Measurements from ENCODE around the gene DEFB113. TPM values are rescaled to one million over a fixed set of nuclear protein-coding genes. Genes with fewer than 3 reads are reported as not detected.

The DEFB113 gene
- total RNA-seq, 1 experiment from 2014 or later: not detected

- Histone ChIP-seq H3F3A (ENCODE audit: insufficient read depth, low read depth) (no peaks in the 10 kb centered on the region), H3K4me3 (no peak overlapping the region), H3K27ac (no peak overlapping the region), H3K27me3 (ENCODE audit: insufficient read depth, low read depth) (no peaks in the 10 kb centered on the region), H3K4me2 (no peak overlapping the region), H3K9me2 (ENCODE audit: insufficient read depth) (no peaks in the 10 kb centered on the region), H3K36me3 (ENCODE audit: low read depth) (no peaks in the 10 kb centered on the region), H3K9me3 (ENCODE audit: insufficient read depth, low read depth) (no peaks in the 10 kb centered on the region), H2AFZ (no peak overlapping the region), H3K4me1 (replicated peaks; ENCODE audit: insufficient read depth) (no peaks in the 10 kb centered on the region), H3K79me2 (ENCODE audit: low read depth) (no peaks in the 10 kb centered on the region), H4K20me1 (ENCODE audit: insufficient read depth) (no peaks in the 10 kb centered on the region)
- no peak for TF ChIP-seq EZH2 (IDR thresholded peaks at IDR 0.05; ENCODE audit: low read depth)
- no peak for TF ChIP-seq CTCF (conservative IDR thresholded peaks at IDR 0.05)
- no TSS peak for BruUV-seq (replicated peaks)
- POLR2A ChIA-PET (ENCODE audit: unreplicated experiment): no interaction called here
- CTCF ChIA-PET: interaction anchor here (0.6 kb wide), 1 partner anchor 816 kb away, joined by 3 read pairs; no protein-coding TSS in a partner anchor
- no peak for DNase-seq
- intact Hi-C loops (cut with micrococcal nuclease; ENCODE audit: unreplicated experiment): no loop called here
Observed at GRCh38 chr6:49918787-49919186, 50.6 kb downstream of the DEFB113 start.

Other genes starting within 250 kb of the DEFB113 start
- 0.48 and 0.79 TPM in 2 replicates for gene CRISP3, start 225.2 kb downstream of the DEFB113 start, total RNA-seq (2021)
- not detected in 2 replicates for gene PGK2, start 182.3 kb downstream of the DEFB113 start, total RNA-seq (2021)
- gene CRISP1, start 103.1 kb downstream of the DEFB113 start, total RNA-seq (2021): not detected in 2 replicates
- gene DEFB114, start 5.5 kb downstream of the DEFB113 start, total RNA-seq (2021): not detected in 2 replicates
- gene DEFB110, start 52.4 kb upstream of the DEFB113 start, total RNA-seq (2021): not detected in 2 replicates
- not detected in 2 replicates for gene DEFB112, start 80.3 kb upstream of the DEFB113 start, total RNA-seq (2021)

Data from PC-9 (cell line).